Body of pancreas (tissue), 4 donors: ENCODE measurements around the gene RFFL. TPM values are rescaled to one million over a fixed set of nuclear protein-coding genes. Genes with fewer than 3 reads are reported as not detected.

ENCODE experiments used
- ATAC-seq: fragments of 150-250 bp; one replicate; pipeline ENCODE4 v1.9.1; 2016
- DNase-seq, 4 donors: peaks; one replicate each; pipeline ENCODE4 v3.0.0-alpha.2; 2019
- H3K27ac ChIP-seq, 4 donors: fragments of 200-600 bp; sonication (generic); 1 replicate in 3 of 4; 2 replicates in 1 of 4; pipeline versions ENCODE4 v1.5.1 to v1.6.1; 2016 to 2019; ENCODE audit warnings: mild to moderate bottlenecking in 1 of 4, mixed read lengths in 1 of 4, moderate library complexity in 1 of 4
- H3K27me3 ChIP-seq, 2 donors: fragments of 200-600 bp; sonication (generic); one replicate each; pipeline ENCODE4 v1.6.0; 2016; ENCODE audit warnings: mild to moderate bottlenecking in 1 of 2
- H3K36me3 ChIP-seq, 2 donors: fragments of 200-600 bp; sonication (generic); replicated peaks in 1 of 2; 2 replicates each; pipeline ENCODE4 v1.5.1; 2016; ENCODE audit warnings: low read depth in 2 of 2; ENCODE audit not compliant: insufficient read depth in 1 of 2
- H3K4me1 ChIP-seq: fragments of 200-600 bp; sonication (generic); one replicate; pipeline ENCODE4 v1.6.0; 2016
- H3K4me3 ChIP-seq, 2 donors: fragments of 200-600 bp; sonication (generic); 1 replicate in 1 of 2; 2 replicates in 1 of 2; pipeline ENCODE4 v1.5.1; 2016 to 2019
- H3K9me3 ChIP-seq, 3 donors: fragments of 200-600 bp; sonication (generic); 1 replicate in 2 of 3; 2 replicates in 1 of 3; pipeline ENCODE4 v1.5.1; 2016
- POLR2A ChIP-seq, 3 donors: fragments of 450-650 bp; IDR thresholded peaks; one replicate each; pipeline ENCODE4 v1.6.1; 2016; ENCODE audit warnings: antibody characterized with exemption in 3 of 3, mild to moderate bottlenecking in 2 of 3
- WGBS, 2 donors: methylation state at CpG; one replicate each; pipeline ENCODE4 v1.1.5; 2017; 5-methylcytosine and 5-hydroxymethylcytosine counted together
- intact Hi-C: fragments of 100-400 bp; cut with DNase I; formaldehyde crosslinking; loops from one replicate; pipeline ENCODE4 v1.15.1; 2023
- total RNA-seq, 2 donors: library from RNA; depleted of rRNA; stranded (reverse); fragments of >200 nt; gene quantifications; one replicate each; pipeline ENCODE4 v1.1.0, GENCODE V29; 2016
- TF ChIP-seq, protein P1 (sequence below), 7 experiments: fragments of 450-650 bp in 4 of 7; fragments of 200-600 bp in 3 of 7; sonication (generic) in 3 of 7; IDR thresholded peaks; one replicate each; pipeline ENCODE4 v1.5.1; 2016 to 2019; ENCODE audit warnings: antibody characterized with exemption in 7 of 7

Gene RFFL
- total RNA-seq, 2 donors from 2014 or later: 11.9 to 17.8 TPM

- TF ChIP-seq POLR2A (IDR thresholded peaks at IDR 0.05): no peak
- TF ChIP-seq, protein P1, sequence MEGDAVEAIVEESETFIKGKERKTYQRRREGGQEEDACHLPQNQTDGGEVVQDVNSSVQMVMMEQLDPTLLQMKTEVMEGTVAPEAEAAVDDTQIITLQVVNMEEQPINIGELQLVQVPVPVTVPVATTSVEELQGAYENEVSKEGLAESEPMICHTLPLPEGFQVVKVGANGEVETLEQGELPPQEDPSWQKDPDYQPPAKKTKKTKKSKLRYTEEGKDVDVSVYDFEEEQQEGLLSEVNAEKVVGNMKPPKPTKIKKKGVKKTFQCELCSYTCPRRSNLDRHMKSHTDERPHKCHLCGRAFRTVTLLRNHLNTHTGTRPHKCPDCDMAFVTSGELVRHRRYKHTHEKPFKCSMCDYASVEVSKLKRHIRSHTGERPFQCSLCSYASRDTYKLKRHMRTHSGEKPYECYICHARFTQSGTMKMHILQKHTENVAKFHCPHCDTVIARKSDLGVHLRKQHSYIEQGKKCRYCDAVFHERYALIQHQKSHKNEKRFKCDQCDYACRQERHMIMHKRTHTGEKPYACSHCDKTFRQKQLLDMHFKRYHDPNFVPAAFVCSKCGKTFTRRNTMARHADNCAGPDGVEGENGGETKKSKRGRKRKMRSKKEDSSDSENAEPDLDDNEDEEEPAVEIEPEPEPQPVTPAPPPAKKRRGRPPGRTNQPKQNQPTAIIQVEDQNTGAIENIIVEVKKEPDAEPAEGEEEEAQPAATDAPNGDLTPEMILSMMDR (IDR thresholded peaks at IDR 0.05): no peak
- Histone ChIP-seq H3K4me1 (peaks cover 24% of the 10 kb centered on the region), H3K9me3 (no peaks in the 10 kb centered on the region), H3K27ac (no peak overlapping the region), H3K36me3 (no peaks in the 10 kb centered on the region), H3K27me3 (no peaks in the 10 kb centered on the region), H3K4me3 (no peak overlapping the region)
- DNase-seq (no peak), ATAC-seq (no peak)
- intact Hi-C loops: no loop called here
- 94% methylated on average over 1 of the region's 1 CpG for WGBS, 2 donors
These were observed 6.1 kb downstream of the RFFL start for GRCh38 chr17:35057332-35057915.

- Histone ChIP-seq H3K27me3 (no peaks in the 10 kb centered on the region), H3K9me3 (no peaks in the 10 kb centered on the region), H3K4me3 (no peak overlapping the region), H3K4me1 (peaks cover 32% of the 10 kb centered on the region), H3K36me3 (no peaks in the 10 kb centered on the region), H3K27ac (no peak overlapping the region)
- no peak for TF ChIP-seq POLR2A (IDR thresholded peaks at IDR 0.05)
- TF ChIP-seq, protein P1 (IDR thresholded peaks at IDR 0.05): no peak
- WGBS, 2 donors: 87 to 93% methylated on average over 3 of the region's 3 CpGs
- intact Hi-C loops: no loop called here
- DNase-seq: no peak
- ATAC-seq: no peak
These were observed 7.5 kb downstream of the RFFL start for GRCh38 chr17:35056013-35056412.

DNA sequence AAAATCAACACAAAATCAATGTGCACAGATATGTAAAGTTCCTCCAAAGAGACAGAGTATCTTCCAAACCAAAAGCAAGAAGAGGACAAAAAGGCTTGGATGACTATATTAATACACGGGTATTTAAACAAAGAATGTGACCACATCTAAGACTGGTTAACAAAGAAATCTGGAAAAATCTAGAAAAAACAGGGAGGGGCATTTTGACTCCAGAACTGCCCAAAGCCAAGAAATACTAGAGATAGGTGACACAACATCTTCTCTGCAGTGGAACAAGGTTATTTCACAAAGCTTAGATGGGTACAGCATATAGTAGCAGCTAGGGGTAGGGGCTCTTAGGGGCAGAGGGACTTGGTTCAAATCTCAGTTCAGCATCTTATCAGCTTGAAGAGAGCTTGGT lies 10.3 kb downstream of the RFFL start:
- no peak for ATAC-seq
- Histone ChIP-seq H3K9me3 (no peaks in the 10 kb centered on the region), H3K4me1 (peaks cover 59% of the 10 kb centered on the region), H3K4me3 (no peak overlapping the region), H3K27me3 (no peaks in the 10 kb centered on the region), H3K27ac (no peak overlapping the region), H3K36me3 (no peaks in the 10 kb centered on the region)
- TF ChIP-seq POLR2A (IDR thresholded peaks at IDR 0.05): no peak
- TF ChIP-seq, protein P1 (IDR thresholded peaks at IDR 0.05): no peak
- 86 to 94% methylated on average over 1 of the region's 1 CpG for WGBS, 2 donors
- intact Hi-C loops: no loop called here
- no peak for DNase-seq

DNA sequence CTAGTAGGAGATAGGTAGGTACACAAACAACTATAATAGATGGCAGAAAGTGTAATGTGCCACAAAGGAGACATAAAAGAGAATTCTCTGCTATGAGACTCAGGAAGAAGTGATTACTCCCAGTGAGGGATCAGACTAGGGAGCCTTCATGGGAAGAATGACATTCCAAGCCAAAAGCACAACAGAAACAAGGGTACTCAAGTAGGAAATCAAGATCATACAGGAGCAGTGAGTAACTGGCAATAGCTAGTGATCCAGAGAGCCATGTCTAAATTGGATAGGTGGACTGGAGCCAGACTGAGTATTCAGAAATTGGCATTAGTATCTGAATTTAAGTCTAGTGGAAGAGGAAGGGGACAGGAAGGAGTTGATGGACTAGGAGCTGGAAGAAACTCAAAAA lies 10.7 kb downstream of the RFFL start:
- Histone ChIP-seq H3K4me1 (peaks cover 59% of the 10 kb centered on the region), H3K27me3 (no peaks in the 10 kb centered on the region), H3K27ac (peak overlapping the region in 2 of 4 donors; percentile 58 to 79), H3K36me3 (no peaks in the 10 kb centered on the region), H3K4me3 (no peak overlapping the region), H3K9me3 (no peaks in the 10 kb centered on the region)
- no peak for DNase-seq
- intact Hi-C loops: no loop called here
- TF ChIP-seq, protein P1 (IDR thresholded peaks at IDR 0.05): no peak
- TF ChIP-seq POLR2A (IDR thresholded peaks at IDR 0.05): no peak
- ATAC-seq: no peak

GRCh38 chr17:35052241-35052610 lies 11.3 kb downstream of the RFFL start:
- intact Hi-C loops: no loop called here
- peak overlapping the region in 3 of 4 donors; percentile 58 to 79 (median 77) for H3K27ac ChIP-seq
- ATAC-seq (no peak), DNase-seq (no peak)
- no peaks in the 10 kb centered on the region for H3K27me3 ChIP-seq
- no peaks in the 10 kb centered on the region for H3K9me3 ChIP-seq
- H3K36me3 ChIP-seq: no peaks in the 10 kb centered on the region
- peaks cover 59% of the 10 kb centered on the region for H3K4me1 ChIP-seq
- no peak overlapping the region for H3K4me3 ChIP-seq
- TF ChIP-seq, protein P1 (IDR thresholded peaks at IDR 0.05): no peak
- TF ChIP-seq POLR2A (IDR thresholded peaks at IDR 0.05): no peak
